NCI-H82 treated with DMSO at 0.1 percent for 48 hours (cell line): ENCODE measurements around the gene ATG9A.

ENCODE experiments used
- DNase-seq: peaks from one replicate; lab custom pipeline; 2025; ENCODE audit not compliant: unreplicated experiment; lab: John Stamatoyannopoulos, UW

ATG9A gene

GRCh38 chr2:219178377-219179175 is 50.9 kb downstream of the ATG9A start:
- DNase-seq, result no peak

GRCh38 chr2:219177552-219178376 is 51.7 kb downstream of the ATG9A start, which contains the start of gene RETREG2:
RETREG2 (plus strand) TSS chr2:219178275; CDS start chr2:219178353, 78 bp downstream.
- peak; percentile 77 for DNase-seq

DNA sequence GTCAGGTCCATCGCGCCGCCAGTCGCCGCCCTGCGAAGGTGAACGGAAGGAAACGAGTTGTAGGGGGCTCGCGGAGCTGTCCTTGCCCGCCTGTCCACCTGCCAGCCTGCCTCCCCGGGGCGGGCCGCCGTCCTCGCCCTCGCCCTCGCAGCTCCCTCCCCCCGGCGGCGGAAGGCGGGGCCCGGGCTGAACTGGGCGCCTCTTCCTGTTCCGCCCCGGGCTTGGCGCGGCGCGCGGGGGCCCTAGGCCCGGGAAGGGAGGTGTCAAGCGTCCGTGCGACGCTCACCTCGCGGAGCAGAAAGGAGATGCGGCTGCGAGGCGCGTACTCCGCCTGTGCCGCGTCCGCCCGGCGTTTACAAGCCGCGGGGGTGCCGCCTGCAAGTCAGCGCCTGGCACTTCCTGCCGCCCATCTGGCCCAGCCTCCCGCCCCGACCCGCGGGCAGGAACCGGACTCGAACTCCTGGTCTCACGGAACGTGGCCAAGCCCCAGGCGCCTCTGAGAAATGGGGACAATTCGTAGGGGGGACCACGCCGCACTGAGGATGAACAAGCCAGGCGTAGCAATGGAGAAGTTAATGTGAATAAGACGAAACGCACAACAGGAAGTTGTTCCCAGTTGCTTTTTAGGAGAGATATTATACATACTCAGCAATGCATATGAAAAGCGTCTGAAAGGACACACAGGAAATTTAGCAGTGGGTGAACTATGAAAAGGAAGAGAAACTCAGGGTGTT is 52.5 kb downstream of the ATG9A start, which contains the start of gene CNPPD1:
TSS of gene CNPPD1 (minus strand) at position 108 of the 734 bp plus-strand sequence. CDS start at position 11, 97 bp downstream.
- DNase-seq, result peak; percentile 57

- DNase-seq, result no peak
Measured at GRCh38 chr2:219175928-219176817, 53.3 kb downstream of the ATG9A start.

- DNase-seq, result no peak
Measured at GRCh38 chr2:219175486-219175885, 54.0 kb downstream of the ATG9A start.

GRCh38 chr2:219174801-219175200 is 54.6 kb downstream of the ATG9A start:
- DNase-seq, result no peak

- no peak for DNase-seq
Measured at GRCh38 chr2:219174146-219174545, 55.3 kb downstream of the ATG9A start.

- no peak for DNase-seq
Measured at GRCh38 chr2:219173176-219173575, 56.3 kb downstream of the ATG9A start.

- no peak for DNase-seq
Measured at GRCh38 chr2:219172231-219173154, 56.9 kb downstream of the ATG9A start.

DNA sequence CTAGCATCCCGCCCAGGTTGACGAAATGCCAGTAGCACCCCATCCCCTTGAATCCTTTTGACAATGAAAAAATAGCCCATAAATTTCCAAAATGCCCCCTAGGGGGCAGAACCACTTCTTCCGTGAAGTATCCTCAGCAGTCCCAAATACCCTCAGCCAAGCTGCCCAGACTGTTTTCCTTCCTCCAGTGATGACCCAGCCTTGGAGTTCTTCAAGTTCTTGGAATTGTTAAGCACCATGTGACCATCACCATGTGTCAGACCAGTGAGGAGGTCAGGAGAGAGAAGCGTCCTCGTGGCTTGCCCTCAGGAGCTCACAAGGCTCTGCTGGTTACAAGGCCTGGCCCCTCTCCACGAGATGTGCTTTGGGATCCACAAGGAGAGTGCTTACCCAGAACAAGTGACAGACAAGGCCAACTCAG is 58.2 kb downstream of the ATG9A start:
- DNase-seq, result peak; percentile 20

DNA sequence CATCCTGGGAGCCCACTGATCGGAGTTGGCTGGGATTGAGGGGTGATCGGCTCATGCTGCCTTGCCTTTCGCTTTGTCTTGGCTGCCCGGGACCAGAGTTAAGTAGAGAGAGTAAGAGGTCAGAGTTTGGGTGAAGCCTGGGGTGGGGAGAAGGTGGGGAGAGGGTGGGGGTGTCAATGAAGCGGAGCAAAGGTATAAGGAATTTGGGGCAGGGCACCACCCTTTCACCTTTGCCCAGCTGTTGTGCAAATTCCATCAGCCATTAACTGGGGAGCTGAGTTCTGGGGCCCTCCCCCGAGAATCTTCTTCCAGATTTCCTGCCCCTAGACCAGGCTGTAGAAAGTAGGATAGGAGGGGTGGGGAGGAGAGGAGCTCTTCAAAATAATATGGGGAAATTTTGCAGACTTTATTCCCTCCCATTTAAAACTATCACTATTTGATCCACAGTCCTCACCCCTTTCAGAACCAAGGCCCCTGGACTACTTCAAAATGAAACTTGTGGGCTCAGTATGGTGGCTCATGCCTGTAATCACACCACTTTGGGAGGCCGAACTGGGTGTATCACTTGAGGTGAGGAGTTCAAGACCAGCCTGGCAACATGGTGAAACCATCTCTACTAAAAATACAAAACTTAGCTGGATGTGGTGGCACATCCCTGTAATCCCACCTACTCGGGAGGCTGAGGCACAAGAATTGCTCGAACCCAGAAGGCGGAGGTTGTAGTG is 59.3 kb downstream of the ATG9A start, which contains the start of gene SLC23A3:
TSS of gene SLC23A3 (minus strand) at position 100 of the 725 bp plus-strand sequence. CDS start at position 55, 45 bp downstream.
- DNase-seq, result no peak
